AG04449 (cell line): ENCODE measurements around the gene CACNA2D3.

ENCODE experiments used
- CTCF ChIA-PET: fragments of 350-600 bp; formaldehyde crosslinking; extraction: SDS; loops from one replicate; lab custom pipeline; 2021; ENCODE audit warnings: antibody characterized with exemption; lab: Yijun Ruan, JAX
- POLR2A ChIA-PET: fragments of 400-600, 350-600 bp; formaldehyde crosslinking; extraction: SDS; loops from one replicate; lab custom pipeline; 2020; ENCODE audit warnings: antibody characterized with exemption, inconsistent platforms; lab: Yijun Ruan, JAX
- DNase-seq: peaks from one replicate; pipeline ENCODE4 v3.0.0-alpha.2; 2010; ENCODE audit warnings: low read depth, low spot score
- H3K4me3 ChIP-seq: 2 replicates; pipeline ENCODE4 v1.5.1; 2011; ENCODE audit warnings: low read depth, mild to moderate bottlenecking, control low read depth, low read length
- TF ChIP-seq, protein P1 (sequence below): IDR thresholded peaks from one replicate; pipeline ENCODE4 v1.5.1; 2011; ENCODE audit warnings: mild to moderate bottlenecking, moderate library complexity, low read length, control low read depth, inconsistent platforms; ENCODE audit not compliant: insufficient read depth; ENCODE audit errors: missing control alignments

The CACNA2D3 gene

DNA sequence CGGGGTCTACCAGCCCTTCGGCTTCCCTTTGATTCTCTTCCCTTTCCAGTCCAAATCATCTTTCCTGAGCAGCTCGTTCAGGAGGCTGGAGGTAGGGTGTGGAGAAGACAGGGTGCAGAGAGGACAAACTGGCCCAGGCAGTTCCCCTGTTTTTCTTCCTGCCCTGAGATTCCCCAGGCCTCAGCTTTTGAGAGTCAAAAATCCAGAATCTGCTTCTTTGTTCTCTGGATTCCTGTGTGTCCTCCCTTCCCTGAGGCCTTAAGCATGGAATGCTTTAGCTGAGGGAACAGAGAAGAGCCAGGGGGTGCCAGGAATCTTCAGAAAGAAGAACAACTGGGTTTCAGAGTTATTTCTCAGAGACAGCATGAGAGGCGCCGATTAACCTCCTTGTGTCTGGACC is 832.2 kb downstream of the CACNA2D3 start:
- CTCF ChIA-PET = interaction anchor here (0.8 to 2.2 kb wide), 8 partner anchors 11 to 1088 kb away, joined by 3 to 10 read pairs (median 3); no protein-coding TSS in a partner anchor
- POLR2A ChIA-PET = interaction anchor here (0.9 to 1.7 kb wide), 3 partner anchors 11 to 215 kb away, joined by 4 to 10 read pairs (median 5); no protein-coding TSS in a partner anchor
- DNase-seq = no peak

DNA sequence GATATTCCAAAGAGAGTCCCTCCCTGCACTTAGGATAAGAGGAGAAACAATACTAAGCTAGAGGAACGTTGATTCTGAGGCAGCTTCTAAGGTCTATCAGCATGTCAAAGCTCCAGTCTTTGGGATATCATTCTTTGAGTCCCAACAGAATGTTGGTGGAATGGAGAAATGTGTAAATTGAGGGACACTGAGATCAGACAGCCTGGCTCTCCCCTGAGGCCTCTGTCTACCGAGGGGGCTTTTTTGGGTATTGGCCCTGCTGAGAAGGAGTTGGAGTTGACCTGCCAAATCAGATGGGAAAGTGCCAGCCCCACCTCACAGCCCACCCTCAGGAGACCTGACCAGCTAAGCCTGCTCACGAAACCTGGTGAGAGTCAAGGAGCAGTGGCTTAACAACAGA is 833.1 kb downstream of the CACNA2D3 start:
- ChIA-PET POLR2A (interaction anchor here (0.7 kb wide), 1 partner anchor 18 kb away, joined by 3 read pairs; no protein-coding TSS in a partner anchor), CTCF (interaction anchor here (0.8 to 2.2 kb wide), 7 partner anchors 10 to 211 kb away, joined by 3 to 10 read pairs (median 3); no protein-coding TSS in a partner anchor)
- no peak for DNase-seq
- TF ChIP-seq, protein P1, sequence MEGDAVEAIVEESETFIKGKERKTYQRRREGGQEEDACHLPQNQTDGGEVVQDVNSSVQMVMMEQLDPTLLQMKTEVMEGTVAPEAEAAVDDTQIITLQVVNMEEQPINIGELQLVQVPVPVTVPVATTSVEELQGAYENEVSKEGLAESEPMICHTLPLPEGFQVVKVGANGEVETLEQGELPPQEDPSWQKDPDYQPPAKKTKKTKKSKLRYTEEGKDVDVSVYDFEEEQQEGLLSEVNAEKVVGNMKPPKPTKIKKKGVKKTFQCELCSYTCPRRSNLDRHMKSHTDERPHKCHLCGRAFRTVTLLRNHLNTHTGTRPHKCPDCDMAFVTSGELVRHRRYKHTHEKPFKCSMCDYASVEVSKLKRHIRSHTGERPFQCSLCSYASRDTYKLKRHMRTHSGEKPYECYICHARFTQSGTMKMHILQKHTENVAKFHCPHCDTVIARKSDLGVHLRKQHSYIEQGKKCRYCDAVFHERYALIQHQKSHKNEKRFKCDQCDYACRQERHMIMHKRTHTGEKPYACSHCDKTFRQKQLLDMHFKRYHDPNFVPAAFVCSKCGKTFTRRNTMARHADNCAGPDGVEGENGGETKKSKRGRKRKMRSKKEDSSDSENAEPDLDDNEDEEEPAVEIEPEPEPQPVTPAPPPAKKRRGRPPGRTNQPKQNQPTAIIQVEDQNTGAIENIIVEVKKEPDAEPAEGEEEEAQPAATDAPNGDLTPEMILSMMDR = no peak
- H3K4me3 ChIP-seq = no peak overlapping the region

More for the DNA sequence above, 832.2 kb downstream of the CACNA2D3 start:
- H3K4me3 ChIP-seq = no peak overlapping the region
- TF ChIP-seq, protein P1 = no peak

DNA sequence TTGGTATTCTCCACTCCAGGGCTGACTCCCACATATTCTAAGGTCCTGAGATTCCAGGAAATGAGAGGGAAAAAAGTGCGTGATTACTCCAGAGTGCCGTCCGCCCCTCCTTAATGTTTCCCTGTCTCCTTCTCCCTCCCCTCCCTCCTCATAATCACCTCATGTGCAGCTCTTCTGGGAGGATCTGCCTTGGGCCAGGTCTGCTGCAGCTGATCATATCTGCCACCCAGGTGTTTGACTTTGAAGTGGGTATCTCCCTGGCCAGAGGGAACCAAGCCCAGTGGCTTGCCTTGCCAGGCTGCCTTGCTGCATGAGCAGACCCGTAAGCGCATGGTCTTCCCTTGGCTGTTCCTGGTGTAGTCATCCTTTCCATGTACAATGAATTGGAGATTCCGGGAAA is 833.6 kb downstream of the CACNA2D3 start:
- TF ChIP-seq, protein P1 = no peak
- no peak overlapping the region for H3K4me3 ChIP-seq
- CTCF ChIA-PET = interaction anchor here (0.9 to 2.2 kb wide), 8 partner anchors 9 to 211 kb away, joined by 3 to 10 read pairs (median 4); no protein-coding TSS in a partner anchor
- DNase-seq = no peak
- POLR2A ChIA-PET = no interaction called here

DNA sequence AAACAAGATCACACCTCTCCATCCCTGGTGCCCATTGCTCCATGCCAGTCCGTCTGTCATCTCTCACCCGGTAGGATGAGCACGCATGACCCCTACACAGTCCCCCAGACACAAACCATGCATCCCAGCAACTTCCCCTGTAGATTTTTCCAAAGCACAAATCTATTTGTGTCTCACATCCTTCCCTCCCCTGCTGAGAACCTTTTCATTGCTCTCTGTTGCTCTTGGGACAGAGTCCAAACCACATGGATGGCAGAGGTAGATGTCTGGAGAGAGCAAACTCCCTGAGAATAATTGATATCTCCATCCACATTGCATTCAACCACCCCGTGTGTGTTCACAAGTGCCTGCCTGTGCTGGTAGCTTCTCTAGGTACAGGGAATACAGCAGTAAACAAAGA is 835.4 kb downstream of the CACNA2D3 start:
- TF ChIP-seq, protein P1 = no peak
- no peak overlapping the region for H3K4me3 ChIP-seq
- ChIA-PET CTCF (no interaction called here), POLR2A (no interaction called here)
- no peak for DNase-seq

DNA sequence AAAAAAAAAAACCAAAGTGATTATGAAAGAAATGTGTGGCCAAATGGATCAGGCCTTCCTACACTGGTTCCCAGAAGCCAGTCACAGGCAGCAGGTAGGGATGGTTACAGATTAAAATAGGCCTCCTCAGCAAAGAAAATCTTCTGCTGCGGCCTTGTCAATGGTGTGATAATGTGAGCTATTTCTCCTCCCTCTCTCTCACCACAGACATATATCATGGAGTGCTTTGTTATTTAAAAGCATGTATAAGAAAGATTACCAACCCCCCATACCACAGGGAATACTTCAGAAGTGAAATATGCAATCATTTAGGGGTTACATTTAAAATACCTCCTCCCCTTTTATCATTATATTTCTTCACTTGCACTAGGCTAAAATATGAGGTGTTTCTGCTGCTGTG is 837.7 kb downstream of the CACNA2D3 start:
- POLR2A ChIA-PET = interaction anchor here (0.6 to 1.3 kb wide), 3 partner anchors 200 to 502 kb away, joined by 3 to 5 read pairs (median 3); no protein-coding TSS in a partner anchor

DNA sequence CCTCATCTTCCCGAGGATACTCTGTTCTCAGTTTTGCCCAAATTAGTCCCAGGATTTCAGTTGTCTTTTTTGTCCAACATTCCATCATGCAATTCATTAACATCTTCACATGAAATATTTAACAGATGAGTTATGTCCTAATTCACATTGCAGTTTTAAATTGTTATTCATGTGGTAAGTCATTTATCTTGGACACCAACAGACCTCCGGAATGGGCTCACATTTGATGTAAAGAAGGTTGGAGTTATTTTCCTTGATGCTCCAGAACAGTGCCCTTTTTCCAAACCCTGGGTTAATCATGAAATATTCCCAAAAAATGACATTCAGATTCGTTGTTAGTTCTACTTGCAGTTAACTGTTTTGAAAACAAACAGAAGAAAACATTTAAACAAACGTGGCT is 838.3 kb downstream of the CACNA2D3 start:
- no peak overlapping the region for H3K4me3 ChIP-seq
- no peak for DNase-seq
- ChIA-PET POLR2A (interaction anchor here (1.3 kb wide), 1 partner anchor 502 kb away, joined by 5 read pairs; no protein-coding TSS in a partner anchor), CTCF (interaction anchor here (1.2 to 1.9 kb wide), 3 partner anchors 28 to 202 kb away, joined by 3 to 6 read pairs (median 5); no protein-coding TSS in a partner anchor)
- TF ChIP-seq, protein P1 = no peak

More for the DNA sequence above, 837.7 kb downstream of the CACNA2D3 start:
- CTCF ChIA-PET = interaction anchor here (0.9 to 1.9 kb wide), 6 partner anchors 28 to 202 kb away, joined by 3 to 6 read pairs (median 3); no protein-coding TSS in a partner anchor
- no peak overlapping the region for H3K4me3 ChIP-seq
- TF ChIP-seq, protein P1 = no peak
- no peak for DNase-seq
